Natural killer cell treated with Interleukin-12 subunit alpha and Interleukin-12 subunit beta and Interleukin-15 and Interleukin-18, amount 100 ng/mL, for 72 hours (primary cell): ENCODE results near the gene FOXN3. TPM values are rescaled to one million over a fixed set of nuclear protein-coding genes. Genes with fewer than 3 reads are reported as not detected.

Source experiments
- ATAC-seq, 2 donors: fragments of 150-1000 bp; cut with Tn5 transposase in 1 of 2; sonication (Bioruptor Pico), chemical (Tn5 transposase) in 1 of 2; 2 replicates each; pipeline ENCODE4 v1.10.0; 2021
- DNase-seq: peaks from one replicate; pipeline ENCODE4 v3.0.0; 2022; ENCODE audit warnings: low spot score
- H3K27ac Mint-ChIP-seq, 2 donors: 1 replicate in 1 of 2; 2 replicates in 1 of 2; pipeline ENCODE4 v1.8.0; 2022; ENCODE audit warnings: mixed read lengths in 2 of 2, mild to moderate bottlenecking in 1 of 2, moderate library complexity in 1 of 2
- H3K27me3 Mint-ChIP-seq, 2 donors: 1 replicate in 1 of 2; 2 replicates in 1 of 2; pipeline ENCODE4 v1.8.0; 2022; ENCODE audit warnings: mixed read lengths in 2 of 2
- H3K36me3 Mint-ChIP-seq: one replicate; pipeline ENCODE4 v1.8.0; 2022; ENCODE audit warnings: mixed read lengths
- H3K4me1 Mint-ChIP-seq, 2 donors: 1 replicate in 1 of 2; 2 replicates in 1 of 2; pipeline ENCODE4 v1.8.0; 2022; ENCODE audit warnings: low read depth in 2 of 2, mixed read lengths in 2 of 2, mild to moderate bottlenecking in 1 of 2
- H3K4me3 Mint-ChIP-seq: one replicate; pipeline ENCODE4 v1.8.0; 2022; ENCODE audit warnings: mixed read lengths
- H3K9me3 Mint-ChIP-seq: 2 replicates; pipeline ENCODE4 v1.8.0; 2022; ENCODE audit warnings: mixed read lengths
- total RNA-seq, 2 donors: library from RNA; stranded (reverse); gene quantifications; one replicate each; pipeline ENCODE4 v1.2.3, GENCODE V29; 2022

FOXN3 gene
- total RNA-seq, 2 donors from 2014 or later: 127 to 133 TPM

GRCh38 chr14:89366864-89367778 is 49.9 kb downstream of the FOXN3 start:
- peak overlapping the region; percentile 62 to 73 for H3K27ac Mint-ChIP-seq
- no peak for DNase-seq

GRCh38 chr14:89365061-89365801 is 51.8 kb downstream of the FOXN3 start:
- Mint-ChIP-seq H3K4me3 (peak overlapping the region; percentile 84), H3K27me3 (no peaks in the 10 kb centered on the region), H3K27ac (peak overlapping the region; percentile 94 to 99), H3K36me3 (peaks cover 5% of the 10 kb centered on the region), H3K9me3 (no peaks in the 10 kb centered on the region), H3K4me1 (peaks cover 53 to 55% of the 10 kb centered on the region in 2 donors)
- ATAC-seq (peak; percentile 95 to 97), DNase-seq (peak; percentile 77)

More at GRCh38 chr14:89366864-89367778, 49.9 kb downstream of the FOXN3 start:
- Mint-ChIP-seq H3K4me1 (peaks cover 63 to 67% of the 10 kb centered on the region in 2 donors), H3K27me3 (no peaks in the 10 kb centered on the region), H3K4me3 (no peak overlapping the region), H3K9me3 (no peaks in the 10 kb centered on the region), H3K36me3 (peaks cover 8% of the 10 kb centered on the region)
- no peak for ATAC-seq

GRCh38 chr14:89364316-89364715 is 52.7 kb downstream of the FOXN3 start:
- no peaks in the 10 kb centered on the region for H3K27me3 Mint-ChIP-seq
- H3K4me1 Mint-ChIP-seq: peaks cover 53 to 55% of the 10 kb centered on the region in 2 donors

GRCh38 chr14:89360277-89360676 is 56.8 kb downstream of the FOXN3 start:
- H3K27me3 Mint-ChIP-seq: no peaks in the 10 kb centered on the region
- peak overlapping the region; percentile 53 to 80 for H3K27ac Mint-ChIP-seq
- no peak for DNase-seq
- no peak for ATAC-seq
- peak overlapping the region; percentile 32 for H3K4me3 Mint-ChIP-seq
- no peaks in the 10 kb centered on the region for H3K9me3 Mint-ChIP-seq
- H3K36me3 Mint-ChIP-seq: peaks cover 9% of the 10 kb centered on the region
- peaks cover 47 to 56% of the 10 kb centered on the region in 2 donors for H3K4me1 Mint-ChIP-seq

More at GRCh38 chr14:89364316-89364715, 52.7 kb downstream of the FOXN3 start:
- ATAC-seq: no peak
- H3K27ac Mint-ChIP-seq: peak overlapping the region; percentile 94 to 99
- peaks cover 7% of the 10 kb centered on the region for H3K36me3 Mint-ChIP-seq
- H3K9me3 Mint-ChIP-seq: no peaks in the 10 kb centered on the region
- DNase-seq: no peak
- peak overlapping the region; percentile 84 for H3K4me3 Mint-ChIP-seq

GRCh38 chr14:89359477-89360222 is 57.4 kb downstream of the FOXN3 start:
- Mint-ChIP-seq H3K27me3 (no peaks in the 10 kb centered on the region), H3K27ac (peak overlapping the region; percentile 53 to 80), H3K9me3 (no peaks in the 10 kb centered on the region), H3K4me1 (peaks cover 40 to 50% of the 10 kb centered on the region in 2 donors), H3K36me3 (peaks cover 9% of the 10 kb centered on the region), H3K4me3 (peak overlapping the region; percentile 32)
- ATAC-seq (no peak), DNase-seq (no peak)

GRCh38 chr14:89357655-89358297 is 59.3 kb downstream of the FOXN3 start:
- H3K27me3 Mint-ChIP-seq: no peaks in the 10 kb centered on the region
- H3K4me1 Mint-ChIP-seq: peaks cover 37 to 38% of the 10 kb centered on the region in 2 donors
- DNase-seq (no peak), ATAC-seq (no peak)
- no peak overlapping the region for H3K4me3 Mint-ChIP-seq
- H3K36me3 Mint-ChIP-seq: peaks cover 4% of the 10 kb centered on the region
- peak overlapping the region in 1 of 2 donors; percentile 29 for H3K27ac Mint-ChIP-seq
- no peaks in the 10 kb centered on the region for H3K9me3 Mint-ChIP-seq

GRCh38 chr14:89356927-89357326 is 60.1 kb downstream of the FOXN3 start:
- H3K27me3 Mint-ChIP-seq: no peaks in the 10 kb centered on the region
- peaks cover 4% of the 10 kb centered on the region for H3K36me3 Mint-ChIP-seq
- peak overlapping the region in 1 of 2 donors; percentile 18 for H3K27ac Mint-ChIP-seq
- peaks cover 44 to 45% of the 10 kb centered on the region in 2 donors for H3K4me1 Mint-ChIP-seq
- DNase-seq: no peak
- no peak for ATAC-seq
- H3K9me3 Mint-ChIP-seq: no peaks in the 10 kb centered on the region
- no peak overlapping the region for H3K4me3 Mint-ChIP-seq

- H3K27ac Mint-ChIP-seq: peak overlapping the region in 1 of 2 donors; percentile 18
- no peak overlapping the region for H3K4me3 Mint-ChIP-seq
- ATAC-seq: no peak
- H3K36me3 Mint-ChIP-seq: peaks cover 4% of the 10 kb centered on the region
- DNase-seq: no peak
- H3K4me1 Mint-ChIP-seq: peaks cover 47 to 50% of the 10 kb centered on the region in 2 donors
- H3K9me3 Mint-ChIP-seq: no peaks in the 10 kb centered on the region
- no peaks in the 10 kb centered on the region for H3K27me3 Mint-ChIP-seq
These were observed 60.5 kb downstream of the FOXN3 start for GRCh38 chr14:89356496-89356895.

- Mint-ChIP-seq H3K27me3 (no peaks in the 10 kb centered on the region), H3K4me1 (peaks cover 59 to 61% of the 10 kb centered on the region in 2 donors), H3K27ac (peak overlapping the region; percentile 26 to 98), H3K9me3 (no peaks in the 10 kb centered on the region), H3K36me3 (peaks cover 4% of the 10 kb centered on the region), H3K4me3 (no peak overlapping the region)
- DNase-seq: no peak
- ATAC-seq: no peak
These were observed 63.3 kb downstream of the FOXN3 start for GRCh38 chr14:89353766-89354113.

- Mint-ChIP-seq H3K4me1 (peaks cover 60 to 62% of the 10 kb centered on the region in 2 donors), H3K27ac (peak overlapping the region; percentile 95 to 98), H3K4me3 (no peak overlapping the region), H3K27me3 (no peaks in the 10 kb centered on the region), H3K36me3 (peaks cover 4% of the 10 kb centered on the region), H3K9me3 (no peaks in the 10 kb centered on the region)
- DNase-seq (no peak), ATAC-seq (no peak)
These were observed 63.9 kb downstream of the FOXN3 start for GRCh38 chr14:89352976-89353765.

GRCh38 chr14:89351516-89352404 is 65.3 kb downstream of the FOXN3 start:
- peaks cover 10% of the 10 kb centered on the region for H3K36me3 Mint-ChIP-seq
- peaks cover 53 to 57% of the 10 kb centered on the region in 2 donors for H3K4me1 Mint-ChIP-seq
- H3K4me3 Mint-ChIP-seq: peak overlapping the region; percentile 85

GRCh38 chr14:89351221-89351515 is 65.9 kb downstream of the FOXN3 start:
- Mint-ChIP-seq H3K9me3 (no peaks in the 10 kb centered on the region), H3K27me3 (no peaks in the 10 kb centered on the region), H3K4me3 (peak overlapping the region; percentile 85), H3K4me1 (peaks cover 52% of the 10 kb centered on the region in 2 donors), H3K27ac (peak overlapping the region; percentile 95 to 98), H3K36me3 (peaks cover 10% of the 10 kb centered on the region)
- no peak for DNase-seq
- no peak for ATAC-seq

More at GRCh38 chr14:89351516-89352404, 65.3 kb downstream of the FOXN3 start:
- DNase-seq (peak; percentile 67), ATAC-seq (peak; percentile 74 to 83)
- Mint-ChIP-seq H3K27me3 (no peaks in the 10 kb centered on the region), H3K9me3 (no peaks in the 10 kb centered on the region), H3K27ac (peak overlapping the region; percentile 95 to 98)
